ENCODE measurements around the gene C9orf152.

GRCh38 chr9:110198357-110198756 lies 9.6 kb downstream of the C9orf152 start:
- TF ChIP-seq CTCF (IDR thresholded peaks at IDR 0.05; ENCODE audit: low read depth, low read length, missing input control) (no peak), YY1 (IDR thresholded peaks at IDR 0.05) (no peak), ATF3 (IDR thresholded peaks at IDR 0.05) (no peak), GABPA (IDR thresholded peaks at IDR 0.05 in 1 of 2, conservative IDR thresholded peaks at IDR 0.05 in 1 of 2) (no peak)
- TF ChIP-seq, protein P1, sequence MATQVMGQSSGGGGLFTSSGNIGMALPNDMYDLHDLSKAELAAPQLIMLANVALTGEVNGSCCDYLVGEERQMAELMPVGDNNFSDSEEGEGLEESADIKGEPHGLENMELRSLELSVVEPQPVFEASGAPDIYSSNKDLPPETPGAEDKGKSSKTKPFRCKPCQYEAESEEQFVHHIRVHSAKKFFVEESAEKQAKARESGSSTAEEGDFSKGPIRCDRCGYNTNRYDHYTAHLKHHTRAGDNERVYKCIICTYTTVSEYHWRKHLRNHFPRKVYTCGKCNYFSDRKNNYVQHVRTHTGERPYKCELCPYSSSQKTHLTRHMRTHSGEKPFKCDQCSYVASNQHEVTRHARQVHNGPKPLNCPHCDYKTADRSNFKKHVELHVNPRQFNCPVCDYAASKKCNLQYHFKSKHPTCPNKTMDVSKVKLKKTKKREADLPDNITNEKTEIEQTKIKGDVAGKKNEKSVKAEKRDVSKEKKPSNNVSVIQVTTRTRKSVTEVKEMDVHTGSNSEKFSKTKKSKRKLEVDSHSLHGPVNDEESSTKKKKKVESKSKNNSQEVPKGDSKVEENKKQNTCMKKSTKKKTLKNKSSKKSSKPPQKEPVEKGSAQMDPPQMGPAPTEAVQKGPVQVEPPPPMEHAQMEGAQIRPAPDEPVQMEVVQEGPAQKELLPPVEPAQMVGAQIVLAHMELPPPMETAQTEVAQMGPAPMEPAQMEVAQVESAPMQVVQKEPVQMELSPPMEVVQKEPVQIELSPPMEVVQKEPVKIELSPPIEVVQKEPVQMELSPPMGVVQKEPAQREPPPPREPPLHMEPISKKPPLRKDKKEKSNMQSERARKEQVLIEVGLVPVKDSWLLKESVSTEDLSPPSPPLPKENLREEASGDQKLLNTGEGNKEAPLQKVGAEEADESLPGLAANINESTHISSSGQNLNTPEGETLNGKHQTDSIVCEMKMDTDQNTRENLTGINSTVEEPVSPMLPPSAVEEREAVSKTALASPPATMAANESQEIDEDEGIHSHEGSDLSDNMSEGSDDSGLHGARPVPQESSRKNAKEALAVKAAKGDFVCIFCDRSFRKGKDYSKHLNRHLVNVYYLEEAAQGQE (IDR thresholded peaks at IDR 0.05), result no peak
